Measurements from ENCODE around the gene ABCD3.
"Not testable (repeated sequence)": the region's sequence is repeated elsewhere in the genome, so short reads cannot be mapped to it uniquely, and the experiment has no call there.

ABCD3 gene

DNA sequence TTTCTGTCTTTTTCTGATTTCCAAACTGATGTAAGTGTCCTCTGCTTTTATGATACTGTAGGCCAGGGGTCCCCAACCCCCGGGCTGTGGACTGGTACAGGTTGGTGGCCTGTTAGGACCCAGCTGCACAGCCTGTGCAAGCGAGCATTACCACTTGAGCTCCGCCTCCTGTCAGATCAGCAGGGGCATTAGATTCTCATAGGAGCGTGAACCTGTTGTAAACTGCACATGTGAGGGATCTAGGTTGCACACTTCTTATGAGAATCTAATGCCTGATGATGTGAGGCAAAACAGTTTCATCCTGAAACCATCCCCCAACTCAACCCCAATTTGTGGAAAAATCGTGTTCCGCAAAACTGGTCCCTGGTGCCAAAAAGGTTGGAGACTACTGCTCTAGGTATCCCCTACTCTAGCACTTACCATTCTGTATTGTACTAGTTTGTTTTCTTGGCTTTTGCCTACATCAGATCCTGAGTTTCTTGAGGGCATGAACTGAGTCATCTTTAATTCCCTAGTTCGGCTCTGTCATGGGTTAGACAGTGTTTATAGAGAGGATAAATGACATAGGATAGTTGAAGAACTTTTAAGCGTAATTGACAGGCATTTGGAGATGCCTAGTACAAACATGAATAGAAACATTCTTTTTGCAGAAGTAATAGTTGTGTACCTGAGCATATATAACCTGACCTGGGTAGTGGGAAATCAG, 4.1 kb downstream of the ABCD3 start:
- TF ChIP-seq JUND (IDR thresholded peaks at IDR 0.05; ENCODE audit: low read depth), result no peak
- no peak for DNase-seq (ENCODE audit: low read depth in 1 of 2, low spot score in 1 of 2)
- in situ Hi-C loops (cut with HindIII; ENCODE audit: low pct_unique_long_range_greater_than_20kb, low sequenced_read_pairs), result no loop called here

- TF ChIP-seq JUND (IDR thresholded peaks at IDR 0.05; ENCODE audit: low read depth), result no peak
- in situ Hi-C loops (cut with HindIII; ENCODE audit: low pct_unique_long_range_greater_than_20kb, low sequenced_read_pairs), result no loop called here
- DNase-seq (ENCODE audit: low read depth in 1 of 2, low spot score in 1 of 2), result no peak
Observed at GRCh38 chr1:94425821-94426484, 7.8 kb downstream of the ABCD3 start.

DNA sequence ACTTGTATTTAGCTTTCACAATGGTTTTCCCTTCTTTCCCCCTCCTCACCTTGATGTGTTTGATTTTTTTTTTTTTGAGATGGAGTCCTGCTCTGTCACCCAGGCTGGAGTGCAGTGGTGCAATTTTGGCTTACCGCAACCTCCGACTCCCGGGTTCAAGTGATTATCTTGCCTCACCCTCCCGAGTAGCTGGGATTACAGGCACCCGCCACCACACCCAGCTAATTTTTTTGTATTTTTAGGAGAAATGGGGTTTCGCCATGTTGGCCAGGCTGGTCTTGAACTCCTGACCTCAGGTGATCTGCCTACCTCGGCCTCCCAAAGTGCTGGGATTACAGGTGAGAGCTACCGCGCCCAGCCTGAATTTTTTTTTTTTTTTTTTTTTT, 8.3 kb downstream of the ABCD3 start:
- DNase-seq (ENCODE audit: low read depth in 1 of 2, low spot score in 1 of 2); in situ Hi-C loops (cut with HindIII; ENCODE audit: low pct_unique_long_range_greater_than_20kb, low sequenced_read_pairs): not testable (repeated sequence)

GRCh38 chr1:94428441-94428840, 10.3 kb downstream of the ABCD3 start:
- no peak for TF ChIP-seq JUND (IDR thresholded peaks at IDR 0.05; ENCODE audit: low read depth)
- no peak for DNase-seq (ENCODE audit: low read depth in 1 of 2, low spot score in 1 of 2)
- in situ Hi-C loops (cut with HindIII; ENCODE audit: low pct_unique_long_range_greater_than_20kb, low sequenced_read_pairs), result no loop called here

DNA sequence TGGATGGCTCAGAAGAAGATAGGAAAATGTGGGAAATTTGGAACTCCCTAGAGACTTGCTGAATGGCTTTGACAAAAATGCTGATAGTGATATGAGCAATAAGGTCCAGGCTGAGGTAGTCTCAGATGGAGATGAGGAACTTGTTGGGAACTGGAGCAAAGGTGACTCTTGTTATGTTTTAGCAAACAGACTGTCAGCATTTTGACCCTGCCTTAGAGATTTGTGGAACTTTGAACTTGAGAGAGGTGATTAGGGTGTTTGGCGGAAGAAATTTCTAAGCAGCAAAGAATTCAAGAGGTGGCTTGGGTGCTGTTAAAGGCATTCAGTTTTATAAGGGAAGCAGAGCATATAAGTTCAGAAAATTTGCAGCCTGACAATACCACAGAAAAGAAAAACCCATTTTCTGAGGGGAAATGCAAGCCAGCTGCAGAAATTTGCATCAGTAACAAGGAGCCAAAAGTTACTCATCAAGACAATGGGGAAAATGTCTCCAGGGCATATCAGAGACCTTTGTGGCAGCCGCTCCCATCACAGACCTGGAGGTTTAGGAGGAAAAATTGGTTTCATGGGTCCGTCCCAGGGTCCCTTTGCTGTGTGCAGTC, 10.8 kb downstream of the ABCD3 start:
- in situ Hi-C loops (cut with HindIII; ENCODE audit: low pct_unique_long_range_greater_than_20kb, low sequenced_read_pairs); DNase-seq (ENCODE audit: low read depth in 1 of 2, low spot score in 1 of 2): not testable (repeated sequence)

- in situ Hi-C loops (cut with HindIII; ENCODE audit: low pct_unique_long_range_greater_than_20kb, low sequenced_read_pairs); DNase-seq (ENCODE audit: low read depth in 1 of 2, low spot score in 1 of 2): not testable (repeated sequence)
Observed at GRCh38 chr1:94430066-94430465, 11.9 kb downstream of the ABCD3 start.

- in situ Hi-C loops (cut with HindIII; ENCODE audit: low pct_unique_long_range_greater_than_20kb, low sequenced_read_pairs), result no loop called here
- no peak for TF ChIP-seq JUND (IDR thresholded peaks at IDR 0.05; ENCODE audit: low read depth)
- no peak for DNase-seq (ENCODE audit: low read depth in 1 of 2, low spot score in 1 of 2)
Observed at GRCh38 chr1:94433866-94434265, 15.7 kb downstream of the ABCD3 start.

GRCh38 chr1:94434365-94435045, 16.3 kb downstream of the ABCD3 start:
- no peak for TF ChIP-seq JUND (IDR thresholded peaks at IDR 0.05; ENCODE audit: low read depth)
- in situ Hi-C loops (cut with HindIII; ENCODE audit: low pct_unique_long_range_greater_than_20kb, low sequenced_read_pairs), result no loop called here
- no peak for DNase-seq (ENCODE audit: low read depth in 1 of 2, low spot score in 1 of 2)

DNA sequence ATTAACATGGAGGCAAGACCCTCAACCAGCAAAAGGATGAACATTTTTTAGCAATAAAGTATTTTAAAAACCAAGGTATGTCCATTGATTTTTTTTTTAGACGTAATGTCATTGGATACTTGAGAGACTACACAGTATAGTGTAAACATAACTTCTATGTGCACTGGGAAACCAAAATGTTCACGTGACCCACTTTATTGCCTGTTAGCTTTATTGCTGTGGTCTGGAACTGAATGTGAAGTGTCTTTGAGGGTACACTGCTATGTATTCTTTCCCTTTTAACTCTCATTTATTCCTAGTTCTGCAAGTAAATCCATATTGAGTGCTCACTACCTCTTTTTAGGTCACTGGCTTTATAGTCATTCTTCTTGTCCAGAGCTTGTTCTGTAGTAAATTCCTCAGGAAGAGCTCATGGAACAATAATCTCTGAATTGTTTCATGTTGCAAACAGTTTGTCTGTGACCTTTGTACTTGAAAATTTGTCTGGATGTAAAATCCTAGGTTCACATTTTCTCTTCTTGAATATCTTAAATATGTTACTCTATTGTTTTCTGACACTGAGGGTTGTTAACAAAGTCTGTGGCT, 20.6 kb downstream of the ABCD3 start:
- no peak for TF ChIP-seq JUND (IDR thresholded peaks at IDR 0.05; ENCODE audit: low read depth)
- DNase-seq (ENCODE audit: low read depth in 1 of 2, low spot score in 1 of 2), result no peak
- in situ Hi-C loops (cut with HindIII; ENCODE audit: low pct_unique_long_range_greater_than_20kb, low sequenced_read_pairs), result no loop called here

GRCh38 chr1:94440088-94440487, 21.9 kb downstream of the ABCD3 start:
- no peak for DNase-seq (ENCODE audit: low read depth in 1 of 2, low spot score in 1 of 2)
- in situ Hi-C loops (cut with HindIII; ENCODE audit: low pct_unique_long_range_greater_than_20kb, low sequenced_read_pairs), result no loop called here
- TF ChIP-seq JUND (IDR thresholded peaks at IDR 0.05; ENCODE audit: low read depth), result no peak

GRCh38 chr1:94443067-94443466, 24.9 kb downstream of the ABCD3 start:
- in situ Hi-C loops (cut with HindIII; ENCODE audit: low pct_unique_long_range_greater_than_20kb, low sequenced_read_pairs), result not testable (repeated sequence)

DNA sequence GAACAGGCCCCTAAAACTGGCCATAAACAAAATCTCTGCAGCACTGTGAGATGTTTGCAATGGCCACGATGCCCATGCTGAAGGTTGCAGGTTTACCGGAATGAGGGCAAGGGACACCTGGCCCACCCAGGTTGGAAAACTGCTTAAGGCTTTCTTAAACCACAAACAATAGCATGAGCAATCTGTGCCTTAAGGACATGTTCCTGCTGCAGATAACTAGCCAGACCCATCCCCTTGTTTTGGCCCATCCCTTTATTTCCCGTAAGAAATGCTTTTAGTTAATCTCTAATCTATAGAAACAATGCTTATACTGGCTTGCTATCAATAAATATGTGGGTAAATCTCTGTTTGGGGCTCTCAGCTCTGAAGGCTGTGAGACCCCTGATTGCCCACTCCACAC, 26.6 kb downstream of the ABCD3 start:
- in situ Hi-C loops (cut with HindIII; ENCODE audit: low pct_unique_long_range_greater_than_20kb, low sequenced_read_pairs); DNase-seq (ENCODE audit: low read depth in 1 of 2, low spot score in 1 of 2): not testable (repeated sequence)

More at GRCh38 chr1:94443067-94443466, 24.9 kb downstream of the ABCD3 start:
- DNase-seq (ENCODE audit: low read depth in 1 of 2, low spot score in 1 of 2), result not testable (repeated sequence)

GRCh38 chr1:94445733-94446132, 27.5 kb downstream of the ABCD3 start:
- in situ Hi-C loops (cut with HindIII; ENCODE audit: low pct_unique_long_range_greater_than_20kb, low sequenced_read_pairs), result not testable (repeated sequence)
- peak in 1 of 2 experiments; percentile 48 for DNase-seq (ENCODE audit: low read depth in 1 of 2, low spot score in 1 of 2)

DNA sequence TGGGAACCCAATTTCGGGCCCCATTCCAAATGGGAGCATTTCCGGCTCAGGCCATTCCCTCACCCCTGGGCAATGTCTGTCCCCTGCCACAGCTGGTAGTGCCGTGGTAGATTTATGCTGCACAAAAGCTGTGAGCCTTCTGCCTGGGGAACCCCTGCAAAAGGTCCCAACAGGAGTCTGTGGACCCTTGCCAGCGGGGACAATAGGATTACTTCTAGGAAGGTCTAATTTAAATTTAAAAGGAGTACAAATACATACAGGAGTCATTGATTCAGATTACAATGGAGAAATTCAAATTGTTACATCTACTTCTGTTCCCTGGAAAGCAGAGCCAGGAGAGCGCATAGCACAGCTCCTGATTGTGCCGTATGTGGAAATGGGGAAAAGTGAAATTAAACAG, 28.0 kb downstream of the ABCD3 start:
- in situ Hi-C loops (cut with HindIII; ENCODE audit: low pct_unique_long_range_greater_than_20kb, low sequenced_read_pairs); DNase-seq (ENCODE audit: low read depth in 1 of 2, low spot score in 1 of 2): not testable (repeated sequence)

DNA sequence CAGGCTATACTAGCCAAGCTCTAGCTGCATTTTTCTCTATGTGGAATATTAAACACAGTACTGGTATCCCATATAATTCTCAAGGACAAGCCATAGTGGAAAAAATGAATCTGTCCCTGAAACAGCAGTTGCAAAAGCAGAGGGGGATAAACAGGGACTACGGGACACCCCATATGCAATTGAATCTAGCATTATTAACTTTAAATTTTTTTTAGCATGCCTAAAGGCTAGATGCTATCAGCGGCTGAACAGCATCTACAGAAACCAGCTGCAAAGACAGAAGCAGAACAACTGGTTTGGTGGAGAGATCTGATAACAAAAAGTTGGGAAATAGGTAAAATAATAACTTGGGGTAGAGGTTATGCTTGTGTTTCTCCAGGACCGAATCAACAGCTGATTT, 30.6 kb downstream of the ABCD3 start:
- in situ Hi-C loops (cut with HindIII; ENCODE audit: low pct_unique_long_range_greater_than_20kb, low sequenced_read_pairs); DNase-seq (ENCODE audit: low read depth in 1 of 2, low spot score in 1 of 2): not testable (repeated sequence)

All from T47D (cell line).